Activated T-cell treated with anti-CD3 and anti-CD28 coated beads, Interleukin-2, amount 50 U/mL, for 24 hours (primary cell): Measurements from ENCODE around the gene C1orf94.

Source experiments
- DNase-seq: peaks from one replicate; pipeline ENCODE4 v3.0.0-alpha.2; 2020
- H3K27ac Mint-ChIP-seq: 2 replicates; pipeline ENCODE4 v1.8.0; 2020; ENCODE audit warnings: mild to moderate bottlenecking, mixed read lengths
- H3K27me3 Mint-ChIP-seq: 2 replicates; pipeline ENCODE4 v1.8.0; 2020; ENCODE audit warnings: mixed read lengths
- H3K36me3 Mint-ChIP-seq: 2 replicates; pipeline ENCODE4 v1.8.0; 2020; ENCODE audit warnings: low read depth, mixed read lengths
- H3K4me1 Mint-ChIP-seq: 2 replicates; pipeline ENCODE4 v1.8.0; 2020; ENCODE audit warnings: low read depth, mixed read lengths
- H3K4me3 Mint-ChIP-seq: 2 replicates; pipeline ENCODE4 v1.8.0; 2020; ENCODE audit warnings: mild to moderate bottlenecking, moderate library complexity, mixed read lengths
- H3K9me3 Mint-ChIP-seq: 2 replicates; pipeline ENCODE4 v1.8.0; 2020; ENCODE audit warnings: mixed read lengths

C1orf94 gene

DNA sequence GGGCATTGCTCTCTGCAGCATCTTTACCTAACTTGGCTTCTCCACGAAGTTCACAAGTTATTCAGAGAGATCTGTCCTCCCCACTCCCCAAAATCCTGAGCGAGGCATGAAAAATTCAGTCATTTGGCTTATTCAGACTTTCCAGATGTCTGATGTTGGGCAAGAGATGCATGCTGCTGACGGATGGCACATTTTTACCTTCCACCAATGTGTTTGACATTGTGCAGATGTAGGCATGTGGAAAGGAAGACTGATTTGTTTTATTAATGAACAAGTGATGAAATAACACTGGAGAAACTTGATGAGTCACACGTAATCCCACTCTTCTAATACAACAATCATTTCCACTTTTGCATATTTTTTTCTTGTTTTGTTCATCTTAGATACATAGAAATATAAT is 86.7 kb downstream of the C1orf94 start:
- Mint-ChIP-seq H3K27ac (no peak overlapping the region), H3K9me3 (no peaks in the 10 kb centered on the region), H3K4me3 (no peak overlapping the region), H3K27me3 (peaks cover 28% of the 10 kb centered on the region), H3K4me1 (no peaks in the 10 kb centered on the region), H3K36me3 (no peaks in the 10 kb centered on the region)
- no peak for DNase-seq

DNA sequence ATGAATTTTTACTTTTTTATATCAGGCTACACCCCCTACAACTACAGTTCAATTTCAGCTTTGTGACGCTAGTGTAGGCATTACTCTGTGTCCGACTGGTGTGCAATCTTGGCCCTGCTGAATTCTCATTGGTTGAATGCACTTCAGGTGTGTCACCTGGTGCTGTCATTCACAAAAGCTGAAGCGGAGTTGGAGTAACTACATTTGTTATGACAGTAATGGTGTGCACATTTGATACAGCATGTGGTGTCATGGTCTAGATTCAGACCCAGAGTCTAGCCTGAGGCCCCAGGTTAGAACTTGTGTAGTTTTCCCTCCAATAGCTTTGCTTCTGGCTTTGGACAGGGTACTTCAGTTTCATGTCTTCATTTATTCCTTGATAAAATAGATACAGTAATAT is 88.7 kb downstream of the C1orf94 start:
- Mint-ChIP-seq H3K4me1 (no peaks in the 10 kb centered on the region), H3K4me3 (no peak overlapping the region), H3K9me3 (no peaks in the 10 kb centered on the region), H3K36me3 (no peaks in the 10 kb centered on the region), H3K27me3 (peaks cover 33% of the 10 kb centered on the region), H3K27ac (no peak overlapping the region)
- no peak for DNase-seq

DNA sequence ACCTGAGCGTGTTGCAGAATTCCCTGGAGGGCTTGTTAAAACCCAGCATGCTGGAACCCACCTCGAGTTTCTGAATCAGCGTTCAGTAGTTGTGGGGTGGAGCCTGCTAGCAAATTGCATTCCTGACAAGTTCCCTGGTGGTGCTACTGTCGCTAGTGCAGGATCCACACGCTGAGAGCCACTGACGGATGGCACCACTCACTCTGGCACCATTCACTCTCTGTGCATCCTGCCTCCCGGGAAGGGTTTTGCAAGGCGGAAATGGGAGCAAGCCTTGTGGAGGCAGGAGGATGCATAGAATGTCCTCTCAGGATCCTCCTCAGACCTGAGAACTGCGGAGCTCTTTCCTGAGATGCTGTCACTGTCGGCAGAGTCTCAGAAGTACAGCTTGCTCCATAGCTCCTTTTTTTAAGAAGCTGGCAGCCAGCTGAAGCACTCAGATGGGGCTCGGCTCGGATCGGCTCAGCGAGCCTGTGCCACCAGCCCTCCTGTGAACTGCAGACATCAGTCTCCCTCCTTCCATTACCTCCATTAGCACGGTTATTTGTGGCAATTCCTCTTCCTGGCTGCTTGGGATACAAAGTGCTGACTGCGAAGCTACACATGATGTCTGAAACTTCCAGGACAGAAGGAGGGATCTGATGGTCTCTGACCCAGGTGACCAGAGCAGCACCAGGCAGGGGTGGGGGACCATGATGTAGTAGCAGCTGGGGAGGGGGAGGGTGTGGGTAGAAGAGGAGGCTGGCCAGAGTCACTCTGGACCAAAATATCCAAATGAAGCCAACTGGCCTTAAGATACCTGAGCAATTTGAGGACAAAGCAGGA is 89.6 kb downstream of the C1orf94 start:
- DNase-seq = no peak
- Mint-ChIP-seq H3K36me3 (no peaks in the 10 kb centered on the region), H3K4me3 (no peak overlapping the region), H3K27ac (no peak overlapping the region), H3K4me1 (no peaks in the 10 kb centered on the region), H3K27me3 (peaks cover 29% of the 10 kb centered on the region), H3K9me3 (no peaks in the 10 kb centered on the region)

DNA sequence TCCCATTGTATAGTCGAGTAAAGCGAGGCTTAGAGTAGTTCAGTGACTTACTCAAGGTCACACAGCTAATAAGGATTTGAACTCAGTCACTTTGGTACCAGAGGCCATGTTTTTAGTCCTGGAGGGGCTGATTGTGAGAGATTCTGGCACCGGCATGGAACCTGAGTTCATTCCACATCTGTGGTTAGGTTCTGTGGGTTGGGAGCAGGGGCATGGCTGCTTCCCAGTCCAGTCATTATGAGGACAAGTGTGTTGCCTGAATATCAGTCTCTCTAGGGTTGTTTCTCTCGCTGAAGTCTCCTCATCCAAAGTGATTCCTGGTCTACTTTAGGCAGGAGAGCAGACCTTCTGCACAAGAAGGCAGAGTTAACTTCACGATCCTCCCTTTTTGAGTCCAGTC is 90.6 kb downstream of the C1orf94 start:
- H3K27me3 Mint-ChIP-seq = peaks cover 27% of the 10 kb centered on the region

DNA sequence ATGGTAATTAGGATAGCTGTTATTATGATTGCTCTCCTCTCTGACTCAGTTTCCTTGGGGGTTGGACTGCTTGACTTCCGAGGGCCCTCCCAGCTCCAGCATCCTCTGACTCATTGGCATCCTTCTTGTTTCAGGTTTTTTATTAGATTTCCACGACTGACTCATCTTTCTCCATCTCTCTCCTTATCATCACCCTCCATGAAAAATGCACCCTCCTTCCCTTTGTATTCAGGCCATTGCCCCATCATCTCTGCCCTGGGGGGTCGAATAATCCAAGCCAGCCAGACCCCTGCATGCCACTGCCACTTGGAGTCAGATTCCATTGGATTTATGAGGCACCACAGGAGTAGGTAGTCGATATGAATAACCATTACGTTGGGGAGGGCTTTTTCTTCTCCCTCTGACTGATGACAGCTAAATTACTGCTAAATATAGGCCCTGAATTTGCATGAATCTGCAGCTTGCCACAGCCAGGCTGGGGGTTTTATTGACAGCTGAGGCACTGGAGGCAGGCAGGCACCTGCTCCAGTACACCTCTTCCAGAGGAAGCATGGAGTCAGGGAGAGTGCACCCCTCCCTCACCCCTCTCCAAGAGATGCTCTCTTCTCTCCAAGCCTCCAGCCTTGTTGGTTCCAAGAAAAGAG is 91.7 kb downstream of the C1orf94 start:
- Mint-ChIP-seq H3K27ac (no peak overlapping the region), H3K4me1 (no peaks in the 10 kb centered on the region), H3K27me3 (peaks cover 22% of the 10 kb centered on the region), H3K9me3 (no peaks in the 10 kb centered on the region), H3K4me3 (no peak overlapping the region), H3K36me3 (no peaks in the 10 kb centered on the region)
- no peak for DNase-seq

More for the DNA sequence above, 90.6 kb downstream of the C1orf94 start:
- H3K9me3 Mint-ChIP-seq = no peaks in the 10 kb centered on the region
- no peak for DNase-seq
- no peaks in the 10 kb centered on the region for H3K36me3 Mint-ChIP-seq
- no peaks in the 10 kb centered on the region for H3K4me1 Mint-ChIP-seq
- H3K27ac Mint-ChIP-seq = no peak overlapping the region
- H3K4me3 Mint-ChIP-seq = no peak overlapping the region
